Muscle of arm (tissue), 12 donors: Measurements from ENCODE around the gene KCNQ1. TPM values are rescaled to one million over a fixed set of nuclear protein-coding genes. Genes with fewer than 3 reads are reported as not detected.

Experiments
- DNase-seq: peaks from one replicate; pipeline ENCODE4 v3.0.0-alpha.2; 2013
- polyA plus RNA-seq, 12 donors: library from polyadenylated mRNA; unstranded; fragments of 120-200 nt; gene quantifications; one replicate each; pipeline ENCODE4 v1.2.1, GENCODE V29; 2013; ENCODE audit not compliant: insufficient read length in 12 of 12

The KCNQ1 gene
- polyA plus RNA-seq, 12 donors = 1.3 to 2.5 (median 2.0) TPM; not detected in 2

DNA sequence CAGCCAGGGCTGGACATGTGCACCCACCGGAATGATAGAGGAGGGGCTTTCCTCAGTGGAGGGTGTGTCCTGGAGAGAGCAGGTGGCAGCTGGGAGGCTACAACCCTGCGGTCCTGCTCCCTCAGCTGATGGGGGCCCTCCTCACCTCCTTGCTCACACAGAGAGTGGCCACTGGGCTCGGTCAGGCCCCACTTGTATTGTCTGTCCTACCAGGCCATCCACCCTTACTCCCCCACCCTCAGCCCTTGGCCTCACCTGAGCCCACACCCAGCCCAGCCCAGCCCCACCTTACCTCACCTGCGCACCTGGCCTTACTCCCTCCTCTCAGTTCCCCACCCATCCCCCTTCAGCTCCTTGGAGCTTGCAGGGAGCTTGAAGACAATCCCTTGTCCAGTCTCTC, 3.6 kb upstream of the KCNQ1 start:
- DNase-seq = no peak

DNA sequence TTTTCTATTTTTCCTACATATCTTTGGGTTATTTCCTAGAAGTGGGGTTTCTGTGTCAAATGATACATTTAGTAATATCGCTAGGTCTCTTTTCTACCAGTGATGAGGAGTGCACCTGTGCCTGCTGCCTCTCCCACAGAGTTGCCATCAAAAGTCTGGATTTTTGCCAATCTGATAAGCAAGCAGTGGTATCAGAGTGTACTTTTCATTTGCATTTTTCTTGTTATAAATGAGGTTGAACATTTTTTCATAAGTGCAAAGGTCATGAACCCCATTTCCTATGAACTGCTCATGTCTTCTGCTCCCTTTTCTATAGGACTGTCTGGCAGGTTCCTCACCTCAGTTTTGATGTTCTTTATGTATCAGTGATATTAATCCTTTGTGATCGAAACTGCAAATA, 2.2 kb upstream of the KCNQ1 start:
- no peak for DNase-seq

DNA sequence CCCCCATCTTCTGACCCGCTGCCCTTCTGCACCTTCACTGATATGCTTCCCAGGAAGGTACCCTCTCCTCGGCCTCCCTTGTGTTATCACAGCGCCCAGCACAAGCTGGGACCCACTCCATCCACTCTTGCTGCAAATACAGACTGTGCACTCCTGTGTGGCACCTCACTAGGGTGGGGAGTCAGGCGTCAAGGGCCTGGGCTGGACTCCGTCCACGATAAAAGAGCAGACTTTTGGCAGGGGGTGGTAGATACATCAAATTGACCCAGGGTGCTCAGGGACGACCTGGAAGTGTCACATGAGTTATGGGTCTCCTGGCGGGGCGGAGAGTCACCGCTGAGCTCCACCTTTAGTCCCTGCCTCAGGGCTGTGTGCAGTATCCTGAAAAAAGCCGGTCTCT, 1.4 kb upstream of the KCNQ1 start:
- DNase-seq = no peak

DNA sequence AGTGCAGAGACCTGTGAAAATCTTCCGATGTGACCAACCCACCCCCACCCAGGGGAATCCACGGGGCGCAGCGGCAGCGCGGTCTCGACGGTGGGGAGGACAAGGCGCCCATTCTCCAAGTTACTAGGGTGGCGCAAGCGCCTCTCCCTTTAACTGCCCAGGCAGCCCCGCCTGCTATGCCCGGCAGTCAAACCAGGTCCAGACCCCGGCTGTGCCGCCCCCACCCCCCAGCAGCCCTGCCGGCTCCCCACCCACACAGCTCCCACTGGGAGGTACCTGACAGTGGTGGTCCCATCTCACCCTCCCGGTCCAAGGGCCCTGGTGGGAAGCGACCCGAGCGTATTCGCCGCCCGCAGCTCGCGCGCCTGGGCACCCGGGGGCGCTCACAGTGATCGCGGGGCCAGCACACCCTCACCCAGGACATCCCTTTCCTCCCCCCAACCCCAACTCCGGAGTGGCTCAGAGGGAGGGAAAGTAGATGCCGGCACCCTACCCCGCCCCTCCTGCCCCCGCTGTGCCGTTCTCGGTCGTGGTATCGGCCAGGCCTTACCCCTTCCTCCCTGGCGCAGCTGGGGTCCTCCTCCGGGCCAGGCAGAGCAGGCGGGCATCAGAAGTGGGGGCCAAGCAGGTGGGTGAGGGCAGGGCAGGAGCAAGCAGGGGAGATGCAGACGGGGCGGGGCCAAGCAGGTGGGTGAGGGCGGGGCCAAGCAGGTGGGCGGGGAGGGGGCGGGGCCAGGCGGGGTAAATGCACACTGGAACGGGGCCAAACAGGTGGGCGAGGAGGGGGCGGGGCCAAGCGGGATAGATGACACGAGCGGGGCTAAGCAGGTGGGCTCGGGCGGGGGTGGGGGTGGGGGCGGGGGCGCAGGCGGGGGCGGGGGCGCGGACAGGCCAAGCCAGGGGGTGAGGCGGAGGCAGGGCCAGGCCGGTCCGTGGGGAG, 657 bp upstream of the KCNQ1 start, which contains the start of gene TRPM5:
Gene TRPM5, minus strand, starts transcription at position 634 of the 940 bp plus-strand sequence. CDS start 21,478 bp downstream, outside the sequence.
- no peak for DNase-seq

DNA sequence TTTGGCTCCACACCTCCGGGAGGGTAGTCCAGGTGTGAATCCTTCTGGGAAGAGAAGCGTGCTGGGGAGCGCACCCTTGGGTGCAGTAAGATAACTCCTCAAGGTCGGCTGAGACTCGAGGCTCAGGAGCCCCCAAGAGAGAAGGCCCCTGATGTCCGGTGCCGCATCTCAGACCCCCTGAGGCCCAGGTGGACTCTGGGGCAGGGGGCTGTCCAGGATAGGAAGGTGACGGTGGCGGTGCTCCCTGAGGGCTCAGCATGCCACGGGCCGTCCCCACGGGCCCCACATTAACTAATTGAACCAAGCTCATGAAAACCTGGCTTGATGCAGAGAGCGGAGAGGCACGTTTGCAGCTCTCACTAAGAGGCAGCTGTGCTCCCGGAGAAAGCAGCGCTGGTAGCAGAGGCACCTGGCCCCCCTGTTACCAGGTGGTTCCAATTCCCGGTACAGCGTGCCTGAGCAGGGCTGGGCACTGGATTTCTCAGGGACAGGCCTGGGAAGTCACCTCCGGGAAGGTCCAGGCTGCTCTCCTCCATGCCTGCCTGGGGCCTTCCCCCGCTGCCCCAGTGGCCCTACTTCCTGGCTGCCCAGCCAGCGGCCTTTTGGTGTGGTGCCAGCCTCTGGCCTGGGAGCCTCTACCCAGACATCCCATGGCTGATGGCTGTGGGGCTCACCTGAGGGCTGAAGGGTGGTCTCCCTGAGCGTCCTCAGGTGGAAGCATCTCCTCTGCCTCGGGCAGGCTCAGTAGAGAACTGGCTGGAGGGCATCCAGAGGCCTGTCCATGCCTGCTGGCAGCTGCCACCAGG, 1.1 kb downstream of the KCNQ1 start:
- DNase-seq = no peak

DNA sequence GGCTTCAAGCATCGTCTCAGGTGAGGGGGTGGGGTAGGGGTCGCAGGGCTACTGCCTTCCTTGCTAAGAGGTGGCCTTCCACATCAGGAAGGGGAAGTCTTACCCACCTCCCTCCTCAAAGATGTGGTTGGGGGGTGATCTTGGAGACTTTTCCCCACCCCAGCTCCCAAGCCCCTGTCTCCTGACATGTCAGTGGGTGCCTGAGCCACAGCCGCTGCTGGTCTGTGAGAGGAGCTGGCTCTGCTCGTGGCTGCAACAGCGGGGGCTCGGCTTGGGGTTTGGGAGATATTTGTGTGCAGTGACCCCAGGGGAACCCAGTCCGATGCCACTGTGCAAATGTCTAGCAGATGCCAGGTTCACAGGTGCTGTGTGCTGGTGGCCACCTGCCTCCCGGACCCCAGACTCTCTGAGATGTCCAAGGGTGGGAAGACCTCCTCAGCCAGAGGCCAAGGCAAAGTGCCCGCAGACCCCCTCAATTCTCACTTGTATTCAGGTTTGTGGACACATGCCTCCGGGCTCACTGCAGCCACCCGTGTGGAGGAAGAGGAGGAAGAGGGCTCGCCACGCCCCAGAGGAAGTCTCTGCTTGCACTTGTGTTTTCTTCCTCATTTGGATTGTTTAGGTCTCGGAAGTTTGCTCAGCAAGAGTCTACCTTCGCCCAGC, 1.9 kb downstream of the KCNQ1 start:
- no peak for DNase-seq

DNA sequence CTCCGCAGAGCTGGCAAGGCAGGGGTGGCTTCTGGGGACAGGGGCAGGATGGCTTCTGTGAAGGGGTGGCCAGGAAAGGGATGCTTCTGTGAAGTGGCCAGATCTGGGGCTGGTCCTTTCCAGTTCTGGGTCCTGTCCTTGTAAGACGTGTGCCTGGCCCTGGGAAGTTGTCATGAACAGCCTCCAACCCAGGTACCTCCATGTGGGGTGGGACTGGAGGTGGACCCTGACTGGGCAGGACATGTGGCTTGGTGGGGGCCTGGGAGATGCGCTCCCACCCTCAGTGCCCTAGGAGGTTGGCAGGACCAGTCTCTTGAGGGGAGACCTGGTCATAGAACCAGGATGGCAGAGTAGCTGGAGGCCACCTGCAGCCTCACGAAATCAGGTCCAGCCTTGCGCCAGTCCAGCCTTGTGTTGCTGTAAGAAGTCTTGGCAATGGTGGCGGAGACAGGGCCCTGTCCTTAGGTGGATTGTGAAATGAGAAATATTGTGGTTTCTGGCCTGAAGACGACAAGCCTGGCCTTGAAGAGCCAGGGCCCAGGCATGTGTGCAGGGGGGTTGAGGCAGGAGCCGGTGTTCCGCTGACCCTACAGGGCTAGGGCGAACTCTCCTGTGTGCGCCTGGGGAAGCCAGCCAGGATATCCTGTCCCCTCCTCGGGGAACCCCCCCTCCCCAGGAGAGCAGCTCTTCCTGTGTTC, 2.6 kb downstream of the KCNQ1 start:
- no peak for DNase-seq

DNA sequence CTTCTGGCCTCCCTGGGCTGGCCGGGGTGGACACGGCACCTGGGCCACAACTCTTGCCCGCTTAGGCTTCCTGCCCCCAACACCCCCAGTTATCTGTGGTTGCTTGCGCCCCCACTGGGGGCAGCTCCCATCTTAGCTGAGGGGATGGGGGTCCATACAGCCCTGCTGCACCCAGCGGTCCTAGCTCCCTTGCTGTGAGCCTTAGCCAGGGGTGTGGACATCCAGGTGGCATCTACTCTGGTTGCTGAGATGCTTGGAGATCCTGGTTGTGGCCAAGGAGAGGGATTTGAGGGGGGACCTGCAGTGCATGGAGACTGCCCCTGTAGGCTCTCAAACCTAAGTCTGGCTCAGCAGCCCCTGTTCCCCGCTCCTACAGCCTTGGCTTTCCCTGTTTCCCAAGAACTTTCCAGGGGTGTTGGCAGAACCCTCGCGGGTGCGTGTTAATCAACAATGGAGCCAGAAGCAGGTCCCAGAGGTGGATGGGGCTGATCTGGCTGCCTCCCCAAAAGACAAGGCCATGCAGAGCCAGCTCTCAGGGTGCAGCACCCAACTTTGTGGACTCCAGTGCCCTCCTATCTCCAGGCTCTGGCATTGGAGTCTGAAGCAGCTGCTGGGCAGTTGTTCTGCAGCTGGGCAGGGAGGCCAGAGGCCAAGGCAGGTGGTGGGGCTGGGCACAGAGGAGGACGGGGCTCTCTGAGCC, 3.3 kb downstream of the KCNQ1 start:
- DNase-seq = no peak

DNA sequence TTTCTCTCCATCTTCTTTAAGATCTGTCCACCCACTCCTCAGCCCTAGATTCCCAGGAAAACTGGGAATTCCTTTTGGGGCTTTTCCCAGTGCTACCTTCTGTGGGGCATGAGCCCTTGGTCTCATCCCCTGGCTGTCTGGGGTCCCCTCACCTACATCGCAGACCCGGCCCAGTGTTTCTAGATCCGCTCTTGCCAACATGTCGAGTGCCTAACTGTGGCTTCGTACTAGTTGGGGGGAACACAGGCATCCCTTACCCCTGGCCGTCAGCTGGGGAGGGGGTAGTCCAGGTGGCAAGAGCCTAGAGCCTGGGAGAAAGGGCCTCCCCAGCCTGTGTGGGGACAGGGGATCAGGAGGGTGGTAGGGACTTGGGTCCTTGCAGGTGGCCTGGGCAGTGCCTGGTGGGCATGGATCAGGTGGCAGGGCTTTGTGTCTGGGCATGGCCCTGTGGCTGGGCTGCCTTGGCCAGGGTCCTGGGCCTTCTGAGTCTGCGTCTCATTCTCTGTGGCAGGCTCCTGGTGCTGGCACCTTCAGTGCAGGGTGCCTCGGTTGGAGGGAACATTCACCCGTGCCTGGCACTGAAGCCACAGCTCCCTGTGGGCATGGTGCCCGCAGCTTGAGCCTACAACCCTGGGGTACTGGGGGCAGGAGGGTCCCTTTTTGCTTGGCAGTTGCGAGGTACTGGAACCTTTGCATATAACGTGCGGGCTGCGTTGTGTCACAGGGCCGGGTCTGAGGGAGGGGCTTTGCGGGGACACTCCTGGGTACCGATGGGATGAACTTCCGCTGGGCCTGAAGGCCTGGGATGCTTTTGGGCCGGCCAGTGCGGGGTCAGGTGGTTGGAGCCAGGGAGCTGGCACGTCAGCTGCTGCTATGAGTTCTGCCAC, 4.1 kb downstream of the KCNQ1 start:
- DNase-seq = no peak

DNA sequence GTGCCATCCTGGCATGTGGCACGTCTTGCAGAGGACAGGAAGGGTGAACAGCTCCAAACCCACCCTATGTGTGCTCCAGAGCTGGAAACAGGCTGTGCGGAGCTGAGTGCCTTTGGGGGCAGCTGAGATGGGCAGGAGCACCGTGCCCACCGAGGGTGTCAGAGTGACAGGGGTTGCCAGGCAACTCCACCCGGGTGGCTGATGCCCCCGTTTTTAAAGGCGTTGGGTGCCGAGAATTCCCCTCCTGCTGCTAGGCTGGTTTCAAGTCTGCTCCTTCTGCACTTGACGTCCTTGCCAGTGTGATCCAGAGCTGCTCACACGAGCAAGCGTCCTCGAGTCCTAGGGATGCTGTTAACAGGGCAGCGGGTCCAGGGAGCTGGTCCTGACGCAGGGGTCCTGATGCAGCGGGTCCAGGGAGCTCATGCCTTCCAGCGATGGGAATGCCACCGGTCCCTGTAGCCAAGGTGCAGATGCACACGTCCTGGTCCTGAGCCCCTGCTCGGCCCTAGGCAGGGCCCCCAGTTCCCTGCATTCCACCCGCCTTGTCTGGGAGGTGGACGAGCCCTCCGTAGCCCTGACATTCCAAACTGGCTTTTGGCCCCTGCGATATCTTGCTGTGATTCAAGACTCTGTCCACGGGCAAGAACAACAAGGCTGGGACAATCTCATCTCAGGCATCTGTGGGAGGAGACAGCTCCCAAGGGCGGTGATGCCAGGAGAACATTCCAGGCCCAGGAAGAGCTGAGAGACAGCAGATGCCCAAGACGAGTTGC, 4.9 kb downstream of the KCNQ1 start:
- DNase-seq = no peak

DNA sequence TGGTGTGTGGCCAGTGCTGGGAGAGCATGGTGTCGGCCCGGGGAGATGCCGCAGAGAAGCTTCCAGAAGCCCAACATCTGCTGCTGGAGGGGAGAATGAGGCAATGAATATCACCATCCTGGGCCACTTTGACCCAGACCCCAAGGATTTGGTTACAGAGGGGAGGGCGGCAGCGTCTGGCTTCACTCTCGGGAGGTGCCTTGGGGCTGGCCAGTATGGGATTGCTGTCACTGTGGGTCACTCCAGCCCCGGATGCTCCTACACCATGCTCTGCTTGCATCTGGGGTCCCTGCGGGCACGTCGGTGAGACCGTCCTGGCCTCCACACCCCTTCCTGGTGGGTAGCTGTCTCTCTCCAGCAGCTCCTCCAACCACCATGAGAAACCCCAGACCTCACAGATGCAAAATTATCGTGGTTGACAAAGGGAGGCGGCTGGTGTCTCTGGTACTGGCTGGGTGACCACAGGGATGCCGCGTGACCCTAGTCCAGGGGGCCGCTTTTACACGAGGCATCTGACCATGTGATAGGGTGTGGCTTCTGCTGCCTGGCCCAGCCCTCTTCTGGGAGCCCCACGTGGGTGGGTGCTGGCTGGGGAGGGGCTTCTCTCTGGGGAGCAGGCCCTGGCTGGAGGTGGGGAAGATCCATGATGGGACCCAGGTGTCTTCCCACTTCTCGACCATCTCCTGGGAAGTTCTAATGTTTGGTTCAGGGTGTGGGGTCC, 5.7 kb downstream of the KCNQ1 start:
- no peak for DNase-seq

DNA sequence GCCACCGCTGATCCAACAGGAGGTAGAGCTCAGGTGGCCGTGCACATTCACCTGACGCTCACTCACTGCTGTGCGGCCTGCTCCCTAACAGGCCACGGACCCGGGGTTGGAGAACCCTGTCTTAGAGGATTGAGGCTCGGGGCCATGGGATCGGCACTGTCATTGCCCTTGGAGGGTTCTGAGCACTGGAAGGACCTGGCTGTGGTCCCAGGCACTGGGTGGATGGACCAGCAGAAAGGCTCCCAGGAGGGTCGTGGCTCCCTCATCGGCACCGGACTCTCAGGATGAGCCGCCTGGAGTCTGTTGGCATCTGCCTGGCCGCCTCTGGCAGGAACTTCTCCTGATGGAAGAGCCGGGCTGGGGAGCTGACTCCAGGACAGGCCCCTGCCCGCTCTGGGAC, 6.5 kb downstream of the KCNQ1 start:
- DNase-seq = no peak

DNA sequence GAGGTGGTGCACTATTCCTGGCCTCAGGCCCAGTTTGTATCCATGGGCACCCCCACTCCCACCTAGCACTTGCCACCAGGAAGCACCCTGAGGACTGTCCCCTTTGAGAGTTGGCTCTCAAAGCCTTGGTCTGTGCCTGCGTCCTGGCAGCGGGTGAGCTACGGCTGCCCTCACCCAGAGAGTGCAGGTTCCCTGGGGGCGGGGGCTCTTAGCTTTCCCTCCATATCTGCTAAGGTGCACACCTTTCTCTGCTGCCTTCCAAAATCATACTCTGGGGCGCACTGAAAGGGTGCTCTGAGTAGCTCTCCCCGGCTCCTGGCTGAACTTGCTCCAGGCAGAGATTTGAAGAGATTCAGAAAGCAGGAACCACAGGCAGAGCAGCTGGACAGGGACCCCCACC, 7.1 kb downstream of the KCNQ1 start:
- DNase-seq = no peak

DNA sequence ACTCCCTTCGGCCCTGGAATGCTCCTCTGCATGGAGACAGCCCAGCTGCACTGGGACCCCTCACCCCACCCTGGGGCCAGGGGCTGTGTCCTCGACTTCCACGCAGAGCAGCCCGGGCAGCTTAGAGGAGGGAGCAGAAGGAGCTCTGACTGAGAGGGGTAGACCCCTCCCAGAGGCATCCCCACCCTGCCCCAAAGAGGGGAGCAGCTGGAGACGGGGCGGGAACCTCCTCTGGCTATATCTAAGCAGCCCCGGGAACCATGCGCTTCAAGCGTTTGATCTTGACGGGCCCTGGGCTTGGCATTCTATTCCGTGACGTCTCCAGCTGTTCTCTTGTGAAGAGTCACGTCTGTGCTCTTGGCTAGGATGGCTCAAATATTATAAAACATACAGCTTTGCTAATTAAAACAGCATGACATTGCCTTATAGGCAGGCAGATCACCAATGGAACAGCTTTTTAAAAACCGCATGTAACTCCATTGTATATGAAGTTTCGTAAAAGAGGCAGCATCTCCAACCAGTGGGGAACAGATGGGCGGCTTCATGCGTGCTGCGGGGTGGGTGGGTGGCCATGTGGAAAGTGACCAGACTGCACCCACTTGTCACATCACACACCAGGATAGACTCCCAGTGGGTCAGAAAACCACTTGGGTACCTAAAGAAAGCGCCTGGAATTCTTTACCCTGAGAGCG, 7.7 kb downstream of the KCNQ1 start:
- peak; percentile 18 for DNase-seq

DNA sequence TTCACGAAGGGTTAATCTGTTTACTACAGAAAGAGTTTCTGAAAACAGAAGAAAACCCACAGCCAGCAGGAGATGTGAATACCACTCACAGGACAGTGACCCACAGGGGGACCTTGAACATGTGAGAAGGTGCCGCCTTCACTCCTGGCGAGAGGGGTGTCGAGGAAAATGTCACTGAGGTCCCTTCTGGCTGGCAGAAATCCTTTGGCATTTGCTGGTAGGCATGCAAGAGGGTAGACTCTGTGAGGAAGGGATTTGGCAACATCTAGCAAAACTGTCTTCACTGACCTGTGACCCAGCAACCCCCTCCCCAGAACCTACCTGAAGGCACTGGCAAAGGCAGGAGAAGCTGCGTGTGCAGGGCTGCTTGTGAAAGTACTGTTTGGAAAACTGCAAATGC, 8.6 kb downstream of the KCNQ1 start:
- no peak for DNase-seq

DNA sequence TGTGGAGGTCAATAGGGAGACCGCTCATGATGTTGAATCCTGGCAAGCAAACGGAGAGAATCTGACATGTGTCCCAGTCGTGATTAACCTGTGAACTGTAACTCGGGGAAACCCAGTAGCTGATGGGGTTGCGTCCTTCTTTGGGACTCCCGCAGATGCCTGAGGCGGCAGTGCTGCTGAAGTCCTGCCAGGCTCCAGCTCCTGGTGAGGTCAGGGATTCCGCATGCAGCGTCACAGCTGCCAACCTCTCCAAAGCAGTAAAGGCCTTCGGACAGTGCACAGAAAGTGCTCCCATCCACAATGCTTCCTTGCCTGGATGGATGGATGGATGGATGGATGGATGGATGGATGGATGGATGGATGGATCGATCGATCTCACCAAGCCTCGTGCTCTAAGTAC, 13.5 kb downstream of the KCNQ1 start:
- no peak for DNase-seq

DNA sequence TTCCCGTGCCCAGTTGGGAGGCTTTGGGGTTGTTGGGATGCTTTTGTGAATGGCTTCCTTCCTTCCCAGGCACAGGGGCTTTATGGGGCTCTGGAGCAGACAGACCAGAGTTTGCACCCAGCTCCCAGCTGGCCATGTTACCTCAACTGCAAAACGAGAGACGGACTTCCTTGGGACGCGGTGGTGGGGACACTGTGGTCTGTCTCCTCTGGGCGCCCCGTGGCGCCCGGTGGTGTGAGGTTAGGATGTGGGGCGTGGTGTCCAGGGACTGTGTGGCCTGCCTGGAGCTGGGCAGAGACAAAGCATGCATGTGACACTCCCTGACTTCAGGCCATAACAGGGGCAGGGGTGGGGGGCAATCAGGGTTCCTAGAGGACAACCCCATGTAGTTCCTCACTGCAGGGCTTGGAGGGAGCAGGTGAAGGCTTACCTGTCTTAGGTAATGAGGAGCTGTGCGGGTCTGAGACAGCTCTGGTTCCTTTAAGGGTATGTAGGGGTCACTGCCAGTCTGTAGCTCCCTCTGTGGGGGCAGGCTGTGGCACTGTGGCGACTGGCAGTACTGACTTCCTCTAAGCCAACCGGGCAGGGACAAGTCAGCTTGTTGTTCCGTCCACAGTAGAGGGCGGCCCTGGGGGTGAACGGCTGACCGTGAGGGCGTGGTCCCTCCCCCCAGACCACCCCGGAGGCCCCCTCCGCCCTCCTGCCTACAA, 14.4 kb downstream of the KCNQ1 start:
- DNase-seq = no peak
